ENCODE results near the gene GP1BA. TPM values are rescaled to one million over a fixed set of nuclear protein-coding genes. Genes with fewer than 3 reads are reported as not detected.

GP1BA gene
- total and polyA plus RNA-seq, 10 of the 15 experiments (the other 5 are each of a cell fraction or from before 2014, with no cell fraction given), result 0.04 to 0.67 (median 0.28) TPM; not detected in 1

DNA sequence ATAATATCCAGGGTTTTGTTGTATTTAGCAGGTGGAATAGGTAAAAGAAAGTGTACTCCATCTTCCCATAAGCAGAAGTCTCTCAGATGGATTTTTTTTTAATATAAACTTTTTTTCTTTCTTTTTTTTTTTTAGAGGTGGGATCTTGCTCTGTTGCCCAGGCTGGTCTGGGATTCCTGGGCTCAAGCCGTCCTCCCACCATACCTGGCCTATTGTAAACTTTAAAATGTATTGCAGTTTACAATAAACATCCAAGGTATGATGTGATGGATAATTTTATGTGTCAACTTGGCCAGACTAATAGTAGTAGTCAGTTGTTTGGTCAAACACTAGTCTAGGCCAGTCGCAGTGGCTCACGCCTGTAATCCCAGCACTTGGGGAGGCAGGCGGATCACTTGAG lies 10.8 kb upstream of the GP1BA start:
- no peak for DNase-seq (ENCODE audit: low read depth, low spot score)
- intact Hi-C loops (cut with micrococcal nuclease; ENCODE audit: unreplicated experiment), result no loop called here
- Histone ChIP-seq H3K36me3 (ENCODE audit: control insufficient read depth in 2 of 2, insufficient read depth in 2 of 2, low read length in 1 of 2) (no peaks in the 10 kb centered on the region), H3K9ac (ENCODE audit: control insufficient read depth, insufficient read depth, low read length) (no peak overlapping the region), H4K20me1 (ENCODE audit: control insufficient read depth, insufficient read depth) (no peaks in the 10 kb centered on the region), H3K4me1 (ENCODE audit: control insufficient read depth, insufficient read depth, low read length) (no peaks in the 10 kb centered on the region), H3K4me2 (ENCODE audit: control insufficient read depth, insufficient read depth) (no peak overlapping the region), H3K27me3 (replicated peaks in 1 of 2; ENCODE audit: control insufficient read depth in 2 of 2, insufficient read depth in 2 of 2, low read length in 1 of 2) (no peaks in the 10 kb centered on the region), H3K9me3 (replicated peaks; ENCODE audit: control insufficient read depth, insufficient read depth, low read length) (no peaks in the 10 kb centered on the region), H3K27ac (ENCODE audit: control insufficient read depth, insufficient read depth) (no peak overlapping the region), H3K79me2 (ENCODE audit: control insufficient read depth, insufficient read depth, low read length) (no peaks in the 10 kb centered on the region), H3K4me3 (no peak overlapping the region), H2AFZ (ENCODE audit: control insufficient read depth, low read depth, low read length) (no peak overlapping the region)
- no TSS peak for BruUV-seq (replicated peaks)
- TF ChIP-seq, protein P1, sequence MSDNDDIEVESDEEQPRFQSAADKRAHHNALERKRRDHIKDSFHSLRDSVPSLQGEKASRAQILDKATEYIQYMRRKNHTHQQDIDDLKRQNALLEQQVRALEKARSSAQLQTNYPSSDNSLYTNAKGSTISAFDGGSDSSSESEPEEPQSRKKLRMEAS (IDR thresholded peaks at IDR 0.05; ENCODE audit: low read depth, low read length), result no peak
- TF ChIP-seq CEBPB (IDR thresholded peaks at IDR 0.05; ENCODE audit: borderline replicate concordance in 1 of 2, low read depth in 2 of 2, low read length in 2 of 2) (no peak), RBBP5 (conservative IDR thresholded peaks at IDR 0.05) (no peak), YBX1 (IDR thresholded peaks at IDR 0.05) (no peak), MTA3 (IDR thresholded peaks at IDR 0.05; ENCODE audit: borderline replicate concordance, low read length) (no peak), IKZF1 (conservative IDR thresholded peaks at IDR 0.05) (no peak), TBL1XR1 (IDR thresholded peaks at IDR 0.05; ENCODE audit: low read depth, low read length) (no peak), MYC (IDR thresholded peaks at IDR 0.05; ENCODE audit: insufficient read depth, insufficient read length, insufficient replicate concordance, low read length, severe bottlenecking) (no peak), SIN3A (IDR thresholded peaks at IDR 0.05; ENCODE audit: low read depth, low read length) (no peak), MTA2 (IDR thresholded peaks at IDR 0.05; ENCODE audit: low read depth) (no peak)
- TF ChIP-seq, protein P2, sequence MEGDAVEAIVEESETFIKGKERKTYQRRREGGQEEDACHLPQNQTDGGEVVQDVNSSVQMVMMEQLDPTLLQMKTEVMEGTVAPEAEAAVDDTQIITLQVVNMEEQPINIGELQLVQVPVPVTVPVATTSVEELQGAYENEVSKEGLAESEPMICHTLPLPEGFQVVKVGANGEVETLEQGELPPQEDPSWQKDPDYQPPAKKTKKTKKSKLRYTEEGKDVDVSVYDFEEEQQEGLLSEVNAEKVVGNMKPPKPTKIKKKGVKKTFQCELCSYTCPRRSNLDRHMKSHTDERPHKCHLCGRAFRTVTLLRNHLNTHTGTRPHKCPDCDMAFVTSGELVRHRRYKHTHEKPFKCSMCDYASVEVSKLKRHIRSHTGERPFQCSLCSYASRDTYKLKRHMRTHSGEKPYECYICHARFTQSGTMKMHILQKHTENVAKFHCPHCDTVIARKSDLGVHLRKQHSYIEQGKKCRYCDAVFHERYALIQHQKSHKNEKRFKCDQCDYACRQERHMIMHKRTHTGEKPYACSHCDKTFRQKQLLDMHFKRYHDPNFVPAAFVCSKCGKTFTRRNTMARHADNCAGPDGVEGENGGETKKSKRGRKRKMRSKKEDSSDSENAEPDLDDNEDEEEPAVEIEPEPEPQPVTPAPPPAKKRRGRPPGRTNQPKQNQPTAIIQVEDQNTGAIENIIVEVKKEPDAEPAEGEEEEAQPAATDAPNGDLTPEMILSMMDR (IDR thresholded peaks at IDR 0.05 in 2 of 3, conservative IDR thresholded peaks at IDR 0.05 in 1 of 3; ENCODE audit: control insufficient read depth in 2 of 3, extremely low read depth in 1 of 3, insufficient read depth in 1 of 3, low read depth in 3 of 3, low read length in 3 of 3), result no peak
- TF ChIP-seq, protein P3, sequence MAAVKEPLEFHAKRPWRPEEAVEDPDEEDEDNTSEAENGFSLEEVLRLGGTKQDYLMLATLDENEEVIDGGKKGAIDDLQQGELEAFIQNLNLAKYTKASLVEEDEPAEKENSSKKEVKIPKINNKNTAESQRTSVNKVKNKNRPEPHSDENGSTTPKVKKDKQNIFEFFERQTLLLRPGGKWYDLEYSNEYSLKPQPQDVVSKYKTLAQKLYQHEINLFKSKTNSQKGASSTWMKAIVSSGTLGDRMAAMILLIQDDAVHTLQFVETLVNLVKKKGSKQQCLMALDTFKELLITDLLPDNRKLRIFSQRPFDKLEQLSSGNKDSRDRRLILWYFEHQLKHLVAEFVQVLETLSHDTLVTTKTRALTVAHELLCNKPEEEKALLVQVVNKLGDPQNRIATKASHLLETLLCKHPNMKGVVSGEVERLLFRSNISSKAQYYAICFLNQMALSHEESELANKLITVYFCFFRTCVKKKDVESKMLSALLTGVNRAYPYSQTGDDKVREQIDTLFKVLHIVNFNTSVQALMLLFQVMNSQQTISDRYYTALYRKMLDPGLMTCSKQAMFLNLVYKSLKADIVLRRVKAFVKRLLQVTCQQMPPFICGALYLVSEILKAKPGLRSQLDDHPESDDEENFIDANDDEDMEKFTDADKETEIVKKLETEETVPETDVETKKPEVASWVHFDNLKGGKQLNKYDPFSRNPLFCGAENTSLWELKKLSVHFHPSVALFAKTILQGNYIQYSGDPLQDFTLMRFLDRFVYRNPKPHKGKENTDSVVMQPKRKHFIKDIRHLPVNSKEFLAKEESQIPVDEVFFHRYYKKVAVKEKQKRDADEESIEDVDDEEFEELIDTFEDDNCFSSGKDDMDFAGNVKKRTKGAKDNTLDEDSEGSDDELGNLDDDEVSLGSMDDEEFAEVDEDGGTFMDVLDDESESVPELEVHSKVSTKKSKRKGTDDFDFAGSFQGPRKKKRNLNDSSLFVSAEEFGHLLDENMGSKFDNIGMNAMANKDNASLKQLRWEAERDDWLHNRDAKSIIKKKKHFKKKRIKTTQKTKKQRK (IDR thresholded peaks at IDR 0.05; ENCODE audit: low read depth, low read length), result no peak
- FAIRE-seq, result no peak
- ChIA-PET POLR2A (interaction anchor here (0.7 kb wide), 1 partner anchor 16 kb away, joined by 5 read pairs; no protein-coding TSS in a partner anchor), RAD21 (ENCODE audit: unreplicated experiment) (interaction anchor here (1.8 kb wide), 1 partner anchor 12 kb away, joined by 4 read pairs; no protein-coding TSS in a partner anchor), CTCF (interaction anchor here (1.3 kb wide), 1 partner anchor 12 kb away, joined by 4 read pairs; no protein-coding TSS in a partner anchor), SMC1A (ENCODE audit: uncharacterized antibody, unreplicated experiment) (no interaction called here)
- ATAC-seq, result no peak
- in situ Hi-C loops (cut with MboI), result no loop called here
- WGBS (ENCODE audit: insufficient coverage, insufficient replicate concordance, low lambda C conversion rate, missing lambda C conversion rate), result 86% methylated on average over 3 of the region's 4 CpGs
